HepG2 (cell line): ENCODE data around the gene RNF168.

Source experiments
- CEBPZ ChIP-seq: IDR thresholded peaks from 2 replicates; pipeline ENCODE4 v1.6.1; 2012; ENCODE audit warnings: low read length, improper control_type of control experiment
- CTCF ChIP-seq: sonication (generic); formaldehyde crosslinking; IDR thresholded peaks from 2 replicates; pipeline ENCODE4 v1.5.0; 2020; ENCODE audit warnings: mild to moderate bottlenecking, missing genetic modification reagents, moderate library complexity
- GABPA ChIP-seq, 2 experiments: IDR thresholded peaks; 2 replicates each; pipeline ENCODE4 v1.6.1; 2011 to 2016; ENCODE audit warnings: low read depth in 2 of 2, low read length in 1 of 2, missing biosample characterization in 1 of 2, missing genetic modification characterization in 1 of 2
- GZF1 ChIP-seq: sonication (generic); formaldehyde crosslinking; IDR thresholded peaks from 2 replicates; pipeline ENCODE4 v1.5.1; 2020; ENCODE audit warnings: mild to moderate bottlenecking, missing genetic modification reagents
- HOMEZ ChIP-seq: IDR thresholded peaks from 2 replicates; pipeline ENCODE4 v1.6.1; 2016; ENCODE audit warnings: low read depth
- LRRFIP1 ChIP-seq: sonication (generic); formaldehyde crosslinking; conservative IDR thresholded peaks from 2 replicates; pipeline ENCODE4 v1.4.0; 2020; ENCODE audit warnings: missing genetic modification reagents
- USF2 ChIP-seq, 2 experiments: sonication (generic) in 1 of 2; formaldehyde crosslinking in 1 of 2; IDR thresholded peaks; 2 replicates each; pipeline versions ENCODE4 v1.5.1 to v1.6.1; 2011 to 2020; ENCODE audit warnings: borderline replicate concordance in 1 of 2, low read depth in 1 of 2, low read length in 1 of 2, mild to moderate bottlenecking in 1 of 2, missing genetic modification reagents in 1 of 2, moderate library complexity in 1 of 2
- ZNF10 ChIP-seq: sonication (generic); formaldehyde crosslinking; IDR thresholded peaks from 2 replicates; pipeline ENCODE4 v1.4.0; 2020; ENCODE audit warnings: mild to moderate bottlenecking, low read depth, missing genetic modification reagents, borderline replicate concordance
- ZNF501 ChIP-seq: sonication (generic); formaldehyde crosslinking; IDR thresholded peaks from 2 replicates; pipeline ENCODE4 v1.5.1; 2020; ENCODE audit warnings: mild to moderate bottlenecking, moderate library complexity, missing genetic modification reagents
- ZNF605 ChIP-seq: sonication (generic); formaldehyde crosslinking; IDR thresholded peaks from 2 replicates; pipeline ENCODE4 v1.8.0; 2022; ENCODE audit warnings: mild to moderate bottlenecking, missing genetic modification reagents
- ZNF761 ChIP-seq: sonication (generic); formaldehyde crosslinking; conservative IDR thresholded peaks from 2 replicates; pipeline ENCODE4 v1.4.0; 2020; ENCODE audit warnings: mild to moderate bottlenecking, missing genetic modification reagents

GRCh38 chr3:196477678-196478077, 25.9 kb downstream of the RNF168 start:
- TF ChIP-seq GABPA (IDR thresholded peaks at IDR 0.05; ENCODE audit: low read depth, low read length) (no peak), GABPA (CRISPR knock-in tag; IDR thresholded peaks at IDR 0.05; ENCODE audit: low read depth) (no peak), HOMEZ (CRISPR knock-in tag) (no peak), CTCF (no peak), LRRFIP1 (no peak), ZNF10 (CRISPR knock-in tag) (no peak), ZNF605 (no peak), USF2 (IDR thresholded peaks at IDR 0.05; ENCODE audit: low read depth, low read length) (no peak), USF2 (CRISPR knock-in tag; IDR thresholded peaks at IDR 0.05; ENCODE audit: borderline replicate concordance) (no peak), ZNF501 (no peak), CEBPZ (no peak), GZF1 (no peak), ZNF761 (CRISPR knock-in tag) (no peak)
